Hematopoietic multipotent progenitor cell treated with erythropoietin and hydrocortisone succinate and interleukin-3 and kit ligand, for 4 days (in vitro differentiated cells): ENCODE results near the gene MCRIP1.

ENCODE experiments used
- DNase-seq: peaks from one replicate; pipeline ENCODE4 v3.0.0-alpha.2; 2015

Gene MCRIP1

DNA sequence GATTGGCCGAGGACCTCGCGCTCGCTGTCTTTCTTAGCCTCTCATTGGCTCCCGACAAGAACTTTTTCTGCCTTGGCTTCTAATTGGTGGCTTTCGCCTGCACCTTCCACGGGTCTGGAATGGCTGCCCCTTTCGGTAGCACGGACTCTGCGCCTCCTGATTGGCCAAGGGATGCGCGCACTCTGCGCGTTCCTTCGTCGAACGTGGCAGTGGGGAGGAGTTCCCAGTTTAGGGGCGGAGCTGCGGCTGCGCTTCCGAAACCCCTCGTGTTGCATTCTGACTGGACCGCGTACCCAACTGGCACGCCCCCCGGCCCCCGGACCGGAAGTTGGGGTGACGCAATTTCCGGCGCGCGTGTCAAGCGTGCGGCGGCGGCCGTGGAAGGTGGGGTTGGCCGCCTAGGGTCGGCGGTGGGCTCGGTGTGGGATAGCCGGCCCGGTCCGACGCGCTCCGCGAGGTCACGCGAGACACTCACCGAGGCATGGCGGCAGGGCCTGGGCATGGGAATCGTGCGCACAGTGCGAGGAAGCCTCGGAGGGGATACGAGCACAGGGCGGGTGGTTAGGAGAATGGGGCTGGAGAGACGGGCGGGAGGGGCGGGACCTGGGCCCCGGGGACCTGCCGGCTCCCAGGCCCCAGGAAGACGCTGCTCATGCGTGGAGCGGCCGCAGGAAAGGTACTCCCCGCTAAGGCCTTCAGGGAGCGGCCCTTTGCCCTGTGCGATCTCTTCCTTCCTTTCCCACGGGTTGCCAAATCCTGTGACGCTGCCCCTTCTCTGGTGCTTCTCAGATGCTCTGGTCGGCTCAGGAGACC lies 27.9 kb upstream of the MCRIP1 start:
- DNase-seq = peak; percentile 100

DNA sequence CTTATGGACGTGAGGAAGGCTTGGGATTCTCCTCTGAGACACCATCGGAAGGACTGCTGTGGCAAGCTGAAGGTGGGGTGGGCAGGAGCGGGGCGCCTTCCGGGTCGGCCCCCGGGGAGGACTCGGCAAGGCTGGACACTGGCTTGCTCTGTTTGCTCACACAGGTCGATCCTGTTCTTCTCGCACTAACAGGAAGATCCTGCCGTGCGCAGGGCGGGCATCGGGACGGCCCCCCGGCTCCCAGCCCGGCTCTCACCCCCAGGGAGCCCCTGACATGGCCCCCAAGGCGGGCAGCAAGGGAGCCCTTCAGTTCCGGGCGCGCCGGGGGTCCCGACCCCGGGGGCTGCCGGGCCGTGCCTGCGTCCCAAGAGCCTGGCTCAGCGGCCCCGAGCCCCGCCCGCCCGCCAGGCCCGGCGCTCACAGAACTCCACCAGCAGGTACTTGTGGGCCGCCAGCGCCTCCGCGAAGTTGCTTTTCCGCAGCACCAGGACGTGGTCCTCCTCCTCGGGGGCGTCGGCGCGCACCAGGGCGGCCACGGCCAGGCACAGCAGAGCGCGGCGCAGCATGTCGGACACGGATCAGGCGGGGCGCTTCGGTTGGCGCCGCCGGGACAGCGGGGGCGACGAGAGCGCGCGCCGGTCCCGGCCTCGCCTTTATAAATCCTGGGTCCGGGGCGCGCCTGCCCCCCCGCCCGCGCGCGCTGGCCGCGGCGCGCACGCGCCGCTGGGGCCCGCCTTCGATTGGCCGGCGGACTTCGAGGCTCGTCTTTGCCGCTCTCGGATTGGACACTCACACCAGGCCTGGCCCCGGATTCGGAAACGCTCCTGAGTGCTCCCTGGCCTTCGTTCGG lies 27.0 kb upstream of the MCRIP1 start, which contains the start of gene P4HB:
P4HB (minus strand) TSS at position 630 of the 850 bp plus-strand sequence; CDS start at position 566, 64 bp downstream.
- DNase-seq = no peak

DNA sequence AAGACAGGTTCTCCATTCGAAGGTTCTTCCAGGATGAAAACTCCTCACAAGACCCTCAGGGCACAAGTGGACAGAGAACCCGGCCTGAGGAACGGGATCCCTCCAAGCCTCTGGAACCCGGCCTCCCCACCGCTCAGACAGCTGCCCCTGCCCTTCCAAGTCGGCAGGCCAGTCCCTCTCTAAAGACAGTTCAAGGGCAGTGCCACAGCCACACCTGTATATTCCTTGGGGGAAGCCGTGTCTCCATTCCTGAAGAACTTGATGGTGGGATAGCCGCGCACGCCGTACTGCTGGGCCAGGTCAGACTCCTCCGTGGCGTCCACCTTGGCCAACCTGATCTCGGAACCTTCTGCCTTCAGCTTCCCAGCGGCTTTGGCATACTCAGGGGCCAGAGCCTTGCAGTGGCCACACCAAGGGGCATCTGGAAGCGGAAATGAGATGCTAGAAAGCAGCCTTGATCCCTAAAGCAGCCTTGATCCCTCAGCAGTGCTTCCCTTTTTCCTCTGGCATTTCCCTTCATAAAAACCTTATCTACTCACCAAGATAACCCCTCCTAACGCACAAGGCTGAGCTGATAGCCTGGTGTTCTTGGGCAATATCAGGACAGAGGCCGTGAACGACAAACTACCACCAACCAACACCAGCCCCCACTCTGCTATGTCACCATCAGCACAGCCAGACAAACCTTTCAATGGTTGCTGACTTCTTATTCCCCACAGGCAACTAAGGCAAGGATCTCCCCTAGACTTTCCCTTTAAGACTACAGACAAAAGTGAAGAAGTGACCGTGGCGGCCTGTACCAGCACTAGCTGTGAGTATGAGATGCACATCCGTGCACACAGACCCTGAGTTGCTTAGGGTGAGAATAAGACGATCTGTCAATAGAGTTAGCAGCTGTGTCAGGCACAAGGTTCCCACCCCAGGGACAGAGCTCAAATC lies 26.1 kb upstream of the MCRIP1 start:
- peak; percentile 60 for DNase-seq

DNA sequence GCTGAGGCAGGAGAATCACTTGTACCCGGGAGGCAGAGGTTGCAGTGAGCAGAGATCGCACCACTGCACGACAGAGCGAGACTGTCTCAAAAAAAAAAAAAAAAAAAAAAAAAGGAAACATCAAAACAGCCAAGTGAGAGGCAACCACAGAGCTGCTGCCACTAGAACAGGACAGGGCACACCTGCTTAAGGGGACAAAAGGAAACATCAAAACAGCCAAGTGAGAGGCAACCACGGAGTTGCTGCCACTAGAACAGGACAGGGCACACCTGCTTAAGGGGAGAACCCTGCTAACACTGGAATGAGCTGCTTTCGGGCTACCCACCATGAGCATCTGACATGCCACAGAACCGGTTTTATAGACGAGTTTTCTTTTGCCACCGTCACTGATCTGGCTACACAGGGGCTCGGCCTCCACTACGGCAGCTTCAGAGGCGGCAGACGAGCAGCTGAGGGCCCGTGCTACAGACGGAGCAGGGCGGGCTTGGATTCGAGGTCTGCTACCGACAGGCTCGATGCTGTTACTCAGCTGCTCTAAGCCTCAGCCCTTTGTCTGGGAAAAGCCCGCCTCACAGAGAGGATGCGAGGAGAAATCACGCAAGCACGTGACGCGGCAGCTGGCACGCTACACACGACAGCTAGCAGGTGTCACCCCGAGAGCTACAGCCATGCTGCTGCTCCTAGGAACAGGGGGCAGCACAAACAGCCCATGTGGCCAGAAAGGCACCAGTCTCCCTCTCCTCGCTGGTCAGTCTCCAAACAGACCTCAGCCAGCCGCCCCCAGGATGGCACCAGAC lies 25.3 kb upstream of the MCRIP1 start:
- no peak for DNase-seq

DNA sequence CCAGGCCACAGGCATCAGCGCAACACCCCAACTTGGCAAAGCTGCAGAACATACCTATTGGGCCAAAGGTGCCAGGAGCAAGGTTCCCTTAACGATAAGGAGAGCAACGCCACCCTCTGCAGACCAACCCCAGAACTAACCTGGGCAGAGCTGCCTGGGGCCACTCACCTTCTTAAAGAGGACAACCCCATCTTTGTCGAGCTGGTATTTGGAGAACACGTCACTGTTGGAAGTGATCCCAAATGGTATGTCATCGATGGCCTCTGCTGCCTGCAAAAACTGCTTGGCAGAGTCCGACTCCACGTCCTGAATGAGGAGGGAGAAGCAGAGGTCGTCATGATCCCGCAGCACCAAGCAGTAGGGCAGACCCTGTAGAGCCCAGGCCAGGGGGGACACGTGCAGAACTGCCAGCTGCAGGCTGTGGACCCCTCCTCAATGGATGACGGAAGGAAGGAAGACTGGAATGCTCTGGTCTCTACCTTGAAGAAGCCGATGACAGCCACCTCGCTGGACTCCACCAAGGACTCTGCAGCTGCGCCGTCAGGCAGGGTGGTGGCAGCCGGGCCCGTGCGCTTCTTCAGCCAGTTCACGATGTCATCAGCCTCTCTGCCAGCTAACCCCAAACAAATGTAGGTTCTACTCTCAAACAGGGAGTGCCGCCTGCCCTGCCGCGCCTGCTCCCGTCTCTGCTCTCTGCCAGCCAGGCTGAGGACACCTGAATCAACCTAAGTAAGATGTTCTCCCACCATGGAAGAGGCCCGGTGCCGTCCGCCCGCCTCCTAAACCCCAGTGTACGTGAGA lies 22.1 kb upstream of the MCRIP1 start:
- DNase-seq = peak; percentile 37

DNA sequence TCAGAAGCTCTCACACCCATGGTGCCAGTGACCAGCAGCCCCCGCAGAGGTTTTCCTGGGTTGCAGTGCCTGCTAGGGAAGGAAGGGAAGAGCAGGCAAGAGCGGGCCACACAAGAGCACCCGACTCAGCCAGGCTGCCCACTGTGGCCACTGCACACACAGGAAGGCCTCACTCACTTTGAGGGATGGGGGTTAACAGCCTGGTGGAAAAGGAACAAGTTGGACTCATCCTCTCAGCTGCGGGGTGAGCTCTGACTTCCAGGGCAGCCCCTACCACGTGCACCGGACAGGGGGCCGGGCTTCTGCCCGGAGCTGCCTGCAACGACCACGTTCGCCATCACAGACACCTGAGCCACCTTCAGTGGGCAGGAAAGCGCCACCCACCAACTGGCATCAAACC lies 19.1 kb upstream of the MCRIP1 start:
- DNase-seq = no peak

DNA sequence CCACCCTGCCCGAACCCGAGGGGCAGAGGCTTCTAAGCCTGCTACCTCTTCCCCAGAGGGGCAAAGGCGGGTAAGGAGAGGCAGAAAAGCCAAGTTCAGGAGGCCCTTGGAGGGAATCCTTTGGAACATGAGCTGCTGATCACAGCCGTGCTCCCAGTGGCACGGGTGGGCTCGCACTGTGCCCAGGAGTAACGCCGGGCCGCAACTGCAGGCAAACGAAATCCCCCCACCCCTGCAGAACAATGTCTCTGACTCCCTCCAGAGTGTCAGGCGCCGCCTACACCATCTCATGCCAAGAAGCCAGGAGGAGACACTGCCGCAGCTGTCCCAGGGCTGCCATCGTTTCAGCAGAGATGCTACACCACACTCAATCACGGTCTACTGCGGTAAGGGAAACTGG lies 18.3 kb upstream of the MCRIP1 start:
- DNase-seq = no peak

DNA sequence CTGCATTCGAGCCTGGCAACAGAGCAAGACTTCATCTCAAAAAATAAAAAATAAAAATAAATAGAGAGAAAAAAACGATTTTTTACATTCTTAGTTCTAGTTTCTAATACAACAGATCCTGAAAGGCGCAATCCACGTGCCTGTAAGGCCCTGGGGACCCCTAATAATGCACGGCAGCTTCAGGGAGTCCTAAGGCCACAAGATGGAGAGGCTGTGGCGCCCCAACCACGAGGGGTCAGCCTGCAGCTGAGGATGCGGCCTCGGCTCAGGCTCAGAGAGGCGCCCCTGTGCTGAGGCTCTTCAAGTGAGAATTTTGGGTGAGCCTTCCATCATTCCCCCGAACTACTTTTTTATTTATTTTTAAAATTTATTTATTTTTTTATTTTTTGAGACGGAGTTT lies 16.4 kb upstream of the MCRIP1 start:
- DNase-seq = no peak

DNA sequence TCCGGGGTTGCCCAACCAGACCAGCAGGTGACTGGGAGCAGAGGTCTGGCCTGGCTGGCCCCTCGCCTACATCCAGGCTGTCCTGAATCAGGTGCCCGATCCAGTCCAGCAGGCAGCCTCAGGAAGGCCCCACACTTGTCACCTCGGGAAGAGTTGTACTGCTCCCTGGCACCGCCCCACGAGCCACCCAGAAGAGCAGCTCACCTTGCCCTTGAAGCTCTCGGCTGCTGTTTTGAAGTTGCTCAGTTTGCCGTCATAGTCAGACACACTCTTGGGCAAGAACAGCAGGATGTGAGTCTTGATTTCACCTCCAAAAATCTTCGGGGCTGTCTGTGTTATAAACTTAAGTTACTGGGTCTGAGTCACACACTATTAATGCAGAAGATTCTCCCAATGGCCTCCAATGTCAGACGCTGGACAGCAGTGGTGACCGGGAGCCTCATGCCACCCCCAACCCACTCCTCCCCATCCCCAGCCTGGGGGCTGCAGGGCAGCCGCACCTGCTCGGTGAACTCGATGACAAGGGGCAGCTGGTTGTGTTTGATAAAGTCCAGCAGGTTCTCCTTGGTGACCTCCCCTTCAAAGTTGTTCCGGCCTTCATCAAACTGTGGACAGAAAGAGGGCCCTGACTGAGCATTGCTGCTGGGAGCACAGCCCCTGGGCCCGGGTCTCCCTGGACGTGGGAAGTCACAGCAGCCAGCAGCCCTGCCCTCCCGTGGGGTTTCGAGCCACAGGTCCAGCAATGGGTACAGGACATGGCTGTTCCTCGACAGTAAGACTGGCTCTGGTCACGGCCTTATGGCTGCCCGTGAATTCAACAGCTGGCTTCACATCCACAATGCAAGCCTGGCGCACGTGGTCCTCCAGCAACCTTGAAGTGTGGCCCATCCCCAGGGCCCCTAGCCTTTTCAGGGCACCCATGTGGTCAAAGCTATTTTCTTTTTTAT lies 13.9 kb upstream of the MCRIP1 start:
- no peak for DNase-seq

DNA sequence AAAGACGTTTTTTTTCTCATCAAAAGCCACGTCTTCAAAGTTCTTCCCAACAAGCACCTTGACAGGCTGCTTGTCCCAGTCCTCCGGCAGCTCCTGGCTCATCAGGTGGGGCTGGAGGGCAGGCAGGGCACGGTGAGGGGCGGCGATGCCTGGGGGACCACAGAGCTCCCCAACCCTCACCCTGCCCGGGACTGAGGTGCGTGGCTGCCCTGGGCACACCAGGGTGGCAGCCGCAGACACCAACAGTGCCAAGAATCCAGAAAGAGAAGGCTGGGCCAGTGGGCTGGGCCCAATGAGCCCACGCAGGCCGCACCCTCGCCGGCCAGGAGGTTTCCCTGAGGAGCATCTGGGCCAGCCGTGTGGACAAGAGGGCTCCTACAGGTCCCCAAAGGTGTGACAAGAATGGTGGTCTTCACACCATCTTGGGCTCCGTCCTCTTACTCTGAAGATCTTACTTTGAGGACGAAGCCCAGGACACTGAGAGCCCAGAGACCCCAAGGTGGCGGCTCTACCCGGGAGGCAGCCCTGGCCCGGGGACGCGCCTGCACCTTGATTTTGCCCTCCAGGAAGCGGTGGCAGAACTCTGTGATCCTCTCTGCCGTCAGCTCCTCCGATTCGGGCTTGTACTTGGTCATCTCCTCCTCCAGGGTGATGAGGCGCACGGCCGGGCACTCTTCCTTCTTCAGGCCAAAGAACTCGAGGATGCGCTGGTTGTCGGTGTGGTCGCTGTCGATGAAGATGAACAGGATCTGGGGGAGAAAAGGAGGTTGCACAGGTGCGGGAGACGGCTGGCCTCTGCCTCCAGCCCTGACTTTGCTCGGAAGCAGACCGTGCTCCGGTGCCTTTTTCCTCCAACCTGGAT lies 13.0 kb upstream of the MCRIP1 start:
- DNase-seq = no peak

DNA sequence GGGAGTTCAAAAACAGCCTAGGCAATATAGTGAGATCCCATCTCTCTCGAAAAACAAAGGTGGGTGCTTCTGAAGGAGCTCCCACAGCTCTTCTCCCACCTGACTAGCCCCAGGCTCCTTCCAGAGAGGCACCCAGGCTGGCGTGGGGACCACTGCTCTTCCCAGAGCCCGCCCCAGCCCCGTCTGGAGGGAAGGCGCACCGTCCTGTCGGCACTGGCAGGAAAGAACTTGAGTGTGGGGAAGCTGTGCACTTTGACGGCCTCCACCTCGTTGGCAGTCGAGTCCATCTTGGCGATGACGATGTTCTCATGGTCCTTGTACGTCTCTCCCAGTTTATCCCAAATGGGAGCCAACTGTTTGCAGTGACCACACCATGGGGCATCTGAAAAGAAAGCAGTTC lies 12.3 kb upstream of the MCRIP1 start:
- no peak for DNase-seq

DNA sequence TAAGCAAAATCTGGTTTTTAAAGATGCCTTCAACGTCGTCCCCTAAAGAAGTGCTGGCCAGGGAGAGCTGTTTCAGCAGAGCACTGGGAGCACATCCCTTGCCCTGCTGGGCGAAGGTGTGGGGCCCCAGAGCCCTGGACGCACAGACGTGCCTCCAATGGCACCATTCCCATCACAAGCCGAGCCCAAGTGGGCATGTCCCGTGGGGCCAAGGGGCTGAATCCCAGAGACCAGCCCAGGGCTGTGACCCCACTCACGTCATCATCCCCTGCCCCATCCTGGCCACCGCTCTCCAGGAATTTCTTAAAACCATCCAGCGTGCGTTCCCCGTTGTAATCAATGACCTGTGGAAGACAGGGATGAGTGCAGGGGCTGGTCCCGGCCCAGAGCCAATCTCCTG lies 11.8 kb upstream of the MCRIP1 start:
- DNase-seq = no peak

DNA sequence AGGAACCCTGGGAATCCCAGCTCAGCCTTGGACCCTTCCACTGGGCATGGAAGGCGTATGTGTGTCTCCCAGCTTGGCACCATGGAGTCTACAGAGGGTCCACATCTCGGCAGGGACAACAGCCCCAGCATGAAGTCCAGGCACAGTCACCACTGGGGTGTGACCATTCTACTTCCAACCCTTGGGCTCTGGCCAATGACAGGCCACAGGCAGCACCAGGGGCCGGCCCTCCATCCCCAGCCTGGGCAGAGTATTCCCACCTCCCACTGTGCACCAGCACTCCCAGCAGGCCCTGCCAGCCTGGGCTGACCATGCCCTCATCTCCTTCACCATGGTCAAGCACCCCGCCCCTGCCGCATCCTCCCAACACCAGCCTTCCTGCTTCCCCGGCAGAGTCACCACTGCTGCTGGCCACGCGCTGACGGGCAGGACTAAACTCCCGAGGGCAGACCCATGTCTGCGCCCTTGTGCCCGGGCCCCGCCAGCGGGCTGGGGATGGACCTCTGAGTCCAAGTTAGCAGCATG lies 11.3 kb upstream of the MCRIP1 start:
- no peak for DNase-seq

DNA sequence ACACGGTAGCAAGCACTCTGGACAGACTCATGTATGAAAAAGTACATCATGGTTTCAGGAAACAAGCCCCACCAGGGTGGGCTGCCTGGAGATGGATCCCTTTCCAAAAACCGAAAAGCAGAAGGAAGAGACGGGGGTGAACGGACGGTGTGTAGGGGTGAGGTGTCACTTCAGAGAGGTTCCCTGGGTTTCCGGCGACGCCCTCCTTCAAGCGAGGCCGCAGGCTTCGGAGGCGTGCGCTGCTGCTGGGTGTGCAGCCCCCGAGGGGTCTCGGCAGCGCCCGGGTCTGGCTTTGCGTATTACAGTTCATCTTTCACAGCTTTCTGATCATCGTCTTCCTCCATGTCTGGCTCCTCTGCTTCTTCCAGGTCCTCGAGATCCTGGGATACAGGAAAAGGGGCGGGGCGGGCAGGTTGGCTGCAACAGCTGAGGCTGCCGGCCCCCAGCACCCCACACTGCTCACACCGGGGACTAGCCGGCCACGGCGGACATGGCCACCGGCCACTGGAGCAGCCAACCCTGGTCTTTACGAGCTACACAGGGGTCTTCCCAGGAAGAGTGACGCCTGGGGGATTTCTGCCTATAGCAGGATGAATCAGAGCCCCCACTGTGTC lies 10.7 kb upstream of the MCRIP1 start:
- DNase-seq = no peak

DNA sequence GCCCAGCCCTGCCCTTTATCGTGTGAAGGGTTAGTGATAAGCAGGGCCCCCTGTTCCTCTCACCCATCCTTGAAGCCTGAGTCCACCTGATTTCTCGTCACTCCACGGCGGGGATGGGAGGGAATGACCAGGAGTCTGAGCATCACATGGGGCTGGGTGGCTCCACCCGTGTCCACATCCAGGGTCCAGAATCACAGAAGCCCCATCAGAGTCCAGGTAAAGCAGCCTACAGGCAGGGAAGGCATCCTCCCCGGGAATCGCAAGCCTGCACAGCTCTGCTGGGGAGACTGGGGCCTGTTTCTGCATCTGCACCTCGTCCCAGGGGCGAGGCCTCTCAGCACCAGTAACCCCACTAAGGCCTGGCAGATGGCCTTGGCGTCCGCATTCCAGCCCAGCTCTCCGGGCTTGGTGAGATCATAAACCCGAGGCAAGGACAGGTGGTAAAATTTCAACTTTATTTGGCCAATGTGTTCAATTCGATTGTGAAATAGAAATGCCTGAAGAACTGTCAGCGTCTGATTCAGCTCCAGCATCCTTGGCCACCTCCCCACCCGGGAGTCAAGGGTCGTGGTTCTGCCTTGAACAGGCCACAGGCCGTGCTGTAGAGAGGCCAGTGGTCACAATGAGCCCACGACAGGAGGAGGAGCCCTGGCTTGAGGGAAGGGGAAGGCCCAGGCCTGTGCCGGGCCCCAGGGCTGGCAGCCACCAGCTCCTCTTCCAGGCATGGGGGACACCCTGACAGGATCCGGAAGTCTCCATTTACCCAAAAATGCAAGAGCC lies 9.8 kb upstream of the MCRIP1 start:
- no peak for DNase-seq

DNA sequence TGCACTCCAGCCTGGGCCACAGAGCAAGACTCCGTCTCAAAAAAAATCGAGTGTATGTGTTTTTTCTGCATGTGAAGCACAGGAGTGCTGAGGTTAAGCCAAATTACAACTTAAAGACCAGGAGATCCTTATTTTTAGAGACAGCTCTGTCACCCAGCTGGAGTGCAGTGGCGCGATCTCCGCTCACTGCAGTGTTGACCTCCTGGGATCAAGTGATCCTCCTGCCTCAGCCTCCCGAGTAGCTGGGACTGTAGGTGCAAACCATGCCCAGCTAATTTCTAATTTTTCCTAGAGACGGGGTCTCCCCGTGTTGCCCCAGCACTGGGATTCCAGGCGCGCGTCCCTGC lies 9.3 kb upstream of the MCRIP1 start:
- DNase-seq = no peak

DNA sequence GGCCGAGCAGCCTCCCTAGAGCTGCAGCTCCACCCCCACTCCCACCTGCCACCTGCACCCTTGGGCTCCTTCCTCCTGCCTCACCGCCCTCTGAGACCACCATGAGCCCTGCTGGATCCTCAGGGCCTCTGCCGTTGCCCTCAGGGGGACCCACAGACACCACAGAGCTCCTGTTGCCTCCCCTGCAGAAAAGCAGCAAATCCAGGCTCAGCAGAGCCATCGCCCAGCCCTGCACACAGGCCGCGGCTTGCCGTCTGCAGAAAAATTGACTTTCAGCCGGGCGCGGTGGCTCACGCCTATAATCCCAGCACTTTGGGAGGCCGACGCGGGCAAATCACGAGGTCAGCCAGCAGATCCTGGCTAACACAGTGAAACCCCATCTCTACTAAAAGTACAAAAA lies 8.8 kb upstream of the MCRIP1 start:
- DNase-seq = no peak
